GM23338 (cell line): ENCODE data around the gene DMD. TPM values are rescaled to one million over a fixed set of nuclear protein-coding genes. Genes with fewer than 3 reads are reported as not detected.

Experiments used
- ATAC-seq: fragments of 200-7000 bp; cut with Tn5 transposase; 3 replicates; pipeline ENCODE4 v1.9.1; 2020
- DNase-seq: peaks from one replicate; pipeline ENCODE4 v3.0.0-alpha.2; 2015; ENCODE audit warnings: low spot score
- H2AFZ ChIP-seq: fragments of 200-600 bp; sonication (generic); 2 replicates; pipeline ENCODE4 v1.8.0; 2016; ENCODE audit warnings: antibody characterized with exemption, mild to moderate bottlenecking, moderate library complexity
- H3F3A ChIP-seq: fragments of 200-600 bp; sonication (generic); replicated peaks from 2 replicates; pipeline ENCODE4 v1.8.0; 2017; ENCODE audit warnings: antibody characterized with exemption, mixed run types, low read depth
- H3K27ac ChIP-seq: fragments of 200-600 bp; sonication (generic); 2 replicates; pipeline ENCODE4 v1.6.1; 2016; ENCODE audit warnings: low read depth
- H3K27me3 ChIP-seq: fragments of 200-600 bp; sonication (generic); 2 replicates; pipeline ENCODE4 v1.8.0; 2016; ENCODE audit warnings: mild to moderate bottlenecking, mixed run types, moderate library complexity; ENCODE audit not compliant: insufficient read depth
- H3K36me3 ChIP-seq: fragments of 200-600 bp; sonication (generic); 2 replicates; pipeline ENCODE4 v1.8.0; 2016; ENCODE audit warnings: mild to moderate bottlenecking; ENCODE audit not compliant: insufficient read depth
- H3K4me1 ChIP-seq: fragments of 200-600 bp; sonication (generic); 2 replicates; pipeline ENCODE4 v1.8.0; 2016; ENCODE audit warnings: mild to moderate bottlenecking, moderate library complexity; ENCODE audit not compliant: insufficient read depth
- H3K4me2 ChIP-seq: fragments of 200-600 bp; sonication (generic); 2 replicates; pipeline ENCODE4 v1.7.1; 2017; ENCODE audit warnings: mixed run types
- H3K4me3 ChIP-seq: fragments of 200-600 bp; sonication (generic); 2 replicates; pipeline ENCODE4 v1.6.1; 2016; ENCODE audit warnings: mixed run types
- H3K79me2 ChIP-seq: fragments of 200-600 bp; sonication (generic); replicated peaks from 2 replicates; pipeline ENCODE4 v1.8.0; 2017; ENCODE audit warnings: mild to moderate bottlenecking; ENCODE audit not compliant: insufficient read depth
- H3K9me2 ChIP-seq: fragments of 200-600 bp; sonication (generic); 2 replicates; pipeline ENCODE4 v1.8.0; 2017; ENCODE audit not compliant: insufficient read depth
- H4K20me1 ChIP-seq: fragments of 200-600 bp; sonication (generic); replicated peaks from 2 replicates; pipeline ENCODE4 v1.8.0; 2017; ENCODE audit warnings: mild to moderate bottlenecking; ENCODE audit not compliant: insufficient read depth
- H3K27ac Mint-ChIP-seq: 2 replicates; pipeline ENCODE4 v1.8.0; 2020; ENCODE audit warnings: inconsistent platforms, mild to moderate bottlenecking, moderate library complexity, mixed read lengths
- H3K27me3 Mint-ChIP-seq: 3 replicates; pipeline ENCODE4 v1.8.0; 2022; ENCODE audit warnings: low read depth, mild to moderate bottlenecking, moderate library complexity, mixed read lengths, inconsistent platforms; ENCODE audit not compliant: insufficient read depth, poor library complexity
- H3K36me3 Mint-ChIP-seq: 3 replicates; pipeline ENCODE4 v1.8.0; 2021; ENCODE audit warnings: low read depth, mild to moderate bottlenecking, inconsistent platforms, moderate library complexity, mixed read lengths
- H3K4me1 Mint-ChIP-seq: 3 replicates; pipeline ENCODE4 v1.8.0; 2020; ENCODE audit warnings: mild to moderate bottlenecking, inconsistent platforms, mixed read lengths
- H3K4me3 Mint-ChIP-seq: 3 replicates; pipeline ENCODE4 v1.8.0; 2021; ENCODE audit warnings: moderate library complexity, mild to moderate bottlenecking, inconsistent platforms, mixed read lengths
- H3K9me3 Mint-ChIP-seq: 3 replicates; pipeline ENCODE4 v1.8.0; 2020; ENCODE audit warnings: moderate library complexity, mild to moderate bottlenecking, inconsistent platforms, mixed read lengths
- CREB1 ChIP-seq: fragments of 250-450 bp; sonication (Bioruptor Pico); IDR thresholded peaks from 2 replicates; pipeline ENCODE4 v1.5.0; 2020; ENCODE audit warnings: low read depth, mild to moderate bottlenecking, moderate library complexity
- EZH2 ChIP-seq: fragments of 200-600 bp; sonication (generic); IDR thresholded peaks from one replicate; pipeline ENCODE4 v1.8.0; 2017; ENCODE audit warnings: antibody characterized with exemption, mild to moderate bottlenecking, low read depth; ENCODE audit not compliant: unreplicated experiment
- EZH2phosphoT487 ChIP-seq: fragments of 200-600 bp; sonication (generic); IDR thresholded peaks from one replicate; pipeline ENCODE4 v1.8.1; 2018; ENCODE audit warnings: antibody characterized with exemption; ENCODE audit not compliant: unreplicated experiment
- JUNB ChIP-seq: IDR thresholded peaks from one replicate; pipeline ENCODE4 v1.6.1; 2016; ENCODE audit warnings: antibody characterized with exemption; ENCODE audit not compliant: unreplicated experiment
- NANOG ChIP-seq: IDR thresholded peaks from 2 replicates; pipeline ENCODE4 v1.6.1; 2016; ENCODE audit warnings: antibody characterized with exemption, borderline replicate concordance
- POLR2AphosphoS5 ChIP-seq: IDR thresholded peaks from 2 replicates; pipeline ENCODE4 v1.6.1; 2016; ENCODE audit warnings: antibody characterized with exemption, low read depth
- STAT1 ChIP-seq: IDR thresholded peaks from one replicate; pipeline ENCODE4 v1.6.1; 2016; ENCODE audit warnings: antibody characterized with exemption; ENCODE audit not compliant: unreplicated experiment
- ZNF114 ChIP-seq: fragments of 250-450 bp; sonication (Bioruptor Pico); IDR thresholded peaks from 2 replicates; pipeline ENCODE4 v1.5.0; 2020; ENCODE audit warnings: mild to moderate bottlenecking, moderate library complexity
- ZNF331 ChIP-seq: fragments of 250-450 bp; sonication (Bioruptor Pico); IDR thresholded peaks from 2 replicates; pipeline ENCODE4 v1.5.0; 2020; ENCODE audit warnings: low read depth, mild to moderate bottlenecking, moderate library complexity
- polyA plus RNA-seq: library from polyadenylated mRNA; unstranded; fragments of >200 nt; fragmentation: Nextera tagmentation; extraction: Ambion mirVana; gene quantifications from 2 replicates; pipeline ENCODE4 v1.2.1, GENCODE V29; 2016
- total RNA-seq: library from RNA; depleted of rRNA; stranded (reverse); fragments of >200 nt; shearing (Covaris generic); gene quantifications from 2 replicates; pipeline ENCODE4 v1.2.3, GENCODE V29; 2014
- TF ChIP-seq, protein P1 (sequence below), 2 experiments: fragments of 200-600 bp in 1 of 2; sonication (generic) in 1 of 2; conservative IDR thresholded peaks; 2 replicates each; pipeline versions ENCODE4 v1.5.1 to v1.6.1; 2016 to 2017; ENCODE audit warnings: antibody characterized with exemption in 2 of 2, low read depth in 2 of 2, mild to moderate bottlenecking in 2 of 2, moderate library complexity in 1 of 2
- TF ChIP-seq, protein P2 (sequence below): fragments of 250-450 bp; sonication (Bioruptor Pico); IDR thresholded peaks from 2 replicates; pipeline ENCODE4 v1.5.0; 2020; ENCODE audit warnings: mild to moderate bottlenecking, moderate library complexity
- TF ChIP-seq, protein P3 (sequence below): IDR thresholded peaks from 2 replicates; pipeline ENCODE4 v1.6.1; 2016; ENCODE audit warnings: antibody characterized with exemption
- TF ChIP-seq, protein P4 (sequence below): IDR thresholded peaks from one replicate; pipeline ENCODE4 v1.6.1; 2018; ENCODE audit warnings: antibody characterized with exemption; ENCODE audit not compliant: unreplicated experiment

The DMD gene
- total and polyA plus RNA-seq, 2 experiments from 2014 or later: 4.5 to 7.6 TPM

DNA sequence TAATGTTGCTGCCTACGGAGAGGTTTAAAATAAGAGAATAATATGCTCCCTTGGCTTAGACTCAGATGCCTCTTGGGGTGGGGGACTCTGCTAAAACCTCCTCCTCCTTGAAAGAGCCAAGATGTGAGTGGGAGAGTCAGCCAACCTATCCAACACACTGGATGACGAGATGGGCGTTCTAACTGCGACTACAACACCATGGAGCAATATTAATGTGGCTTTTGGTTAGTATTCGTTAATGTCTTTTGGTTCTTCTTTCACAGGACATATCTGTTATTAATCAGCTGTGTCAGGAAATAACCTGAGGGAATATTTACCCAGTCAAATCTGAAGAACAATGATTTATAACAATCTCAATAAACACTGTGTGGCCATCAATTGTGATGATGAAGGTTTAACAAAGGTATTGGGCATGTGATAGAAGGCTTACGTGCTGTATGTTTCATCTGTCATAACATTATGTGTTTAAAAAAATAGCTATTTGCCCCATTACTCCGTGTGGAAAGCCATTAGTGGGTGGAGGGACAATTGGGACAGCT lies 1996.0 kb downstream of the DMD start:
- H3K4me3 ChIP-seq: no peak overlapping the region
- H3K4me1 ChIP-seq: no peaks in the 10 kb centered on the region
- TF ChIP-seq POLR2AphosphoS5: no peak
- TF ChIP-seq NANOG: no peak
- no peak for TF ChIP-seq EZH2phosphoT487
- TF ChIP-seq EZH2: no peak
- TF ChIP-seq, protein P1, sequence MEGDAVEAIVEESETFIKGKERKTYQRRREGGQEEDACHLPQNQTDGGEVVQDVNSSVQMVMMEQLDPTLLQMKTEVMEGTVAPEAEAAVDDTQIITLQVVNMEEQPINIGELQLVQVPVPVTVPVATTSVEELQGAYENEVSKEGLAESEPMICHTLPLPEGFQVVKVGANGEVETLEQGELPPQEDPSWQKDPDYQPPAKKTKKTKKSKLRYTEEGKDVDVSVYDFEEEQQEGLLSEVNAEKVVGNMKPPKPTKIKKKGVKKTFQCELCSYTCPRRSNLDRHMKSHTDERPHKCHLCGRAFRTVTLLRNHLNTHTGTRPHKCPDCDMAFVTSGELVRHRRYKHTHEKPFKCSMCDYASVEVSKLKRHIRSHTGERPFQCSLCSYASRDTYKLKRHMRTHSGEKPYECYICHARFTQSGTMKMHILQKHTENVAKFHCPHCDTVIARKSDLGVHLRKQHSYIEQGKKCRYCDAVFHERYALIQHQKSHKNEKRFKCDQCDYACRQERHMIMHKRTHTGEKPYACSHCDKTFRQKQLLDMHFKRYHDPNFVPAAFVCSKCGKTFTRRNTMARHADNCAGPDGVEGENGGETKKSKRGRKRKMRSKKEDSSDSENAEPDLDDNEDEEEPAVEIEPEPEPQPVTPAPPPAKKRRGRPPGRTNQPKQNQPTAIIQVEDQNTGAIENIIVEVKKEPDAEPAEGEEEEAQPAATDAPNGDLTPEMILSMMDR (conservative IDR thresholded peaks at IDR 0.05; ENCODE audit: low read depth in 2 of 2): no peak
- no peak for TF ChIP-seq STAT1
- no peak for TF ChIP-seq CREB1
- TF ChIP-seq, protein P2, sequence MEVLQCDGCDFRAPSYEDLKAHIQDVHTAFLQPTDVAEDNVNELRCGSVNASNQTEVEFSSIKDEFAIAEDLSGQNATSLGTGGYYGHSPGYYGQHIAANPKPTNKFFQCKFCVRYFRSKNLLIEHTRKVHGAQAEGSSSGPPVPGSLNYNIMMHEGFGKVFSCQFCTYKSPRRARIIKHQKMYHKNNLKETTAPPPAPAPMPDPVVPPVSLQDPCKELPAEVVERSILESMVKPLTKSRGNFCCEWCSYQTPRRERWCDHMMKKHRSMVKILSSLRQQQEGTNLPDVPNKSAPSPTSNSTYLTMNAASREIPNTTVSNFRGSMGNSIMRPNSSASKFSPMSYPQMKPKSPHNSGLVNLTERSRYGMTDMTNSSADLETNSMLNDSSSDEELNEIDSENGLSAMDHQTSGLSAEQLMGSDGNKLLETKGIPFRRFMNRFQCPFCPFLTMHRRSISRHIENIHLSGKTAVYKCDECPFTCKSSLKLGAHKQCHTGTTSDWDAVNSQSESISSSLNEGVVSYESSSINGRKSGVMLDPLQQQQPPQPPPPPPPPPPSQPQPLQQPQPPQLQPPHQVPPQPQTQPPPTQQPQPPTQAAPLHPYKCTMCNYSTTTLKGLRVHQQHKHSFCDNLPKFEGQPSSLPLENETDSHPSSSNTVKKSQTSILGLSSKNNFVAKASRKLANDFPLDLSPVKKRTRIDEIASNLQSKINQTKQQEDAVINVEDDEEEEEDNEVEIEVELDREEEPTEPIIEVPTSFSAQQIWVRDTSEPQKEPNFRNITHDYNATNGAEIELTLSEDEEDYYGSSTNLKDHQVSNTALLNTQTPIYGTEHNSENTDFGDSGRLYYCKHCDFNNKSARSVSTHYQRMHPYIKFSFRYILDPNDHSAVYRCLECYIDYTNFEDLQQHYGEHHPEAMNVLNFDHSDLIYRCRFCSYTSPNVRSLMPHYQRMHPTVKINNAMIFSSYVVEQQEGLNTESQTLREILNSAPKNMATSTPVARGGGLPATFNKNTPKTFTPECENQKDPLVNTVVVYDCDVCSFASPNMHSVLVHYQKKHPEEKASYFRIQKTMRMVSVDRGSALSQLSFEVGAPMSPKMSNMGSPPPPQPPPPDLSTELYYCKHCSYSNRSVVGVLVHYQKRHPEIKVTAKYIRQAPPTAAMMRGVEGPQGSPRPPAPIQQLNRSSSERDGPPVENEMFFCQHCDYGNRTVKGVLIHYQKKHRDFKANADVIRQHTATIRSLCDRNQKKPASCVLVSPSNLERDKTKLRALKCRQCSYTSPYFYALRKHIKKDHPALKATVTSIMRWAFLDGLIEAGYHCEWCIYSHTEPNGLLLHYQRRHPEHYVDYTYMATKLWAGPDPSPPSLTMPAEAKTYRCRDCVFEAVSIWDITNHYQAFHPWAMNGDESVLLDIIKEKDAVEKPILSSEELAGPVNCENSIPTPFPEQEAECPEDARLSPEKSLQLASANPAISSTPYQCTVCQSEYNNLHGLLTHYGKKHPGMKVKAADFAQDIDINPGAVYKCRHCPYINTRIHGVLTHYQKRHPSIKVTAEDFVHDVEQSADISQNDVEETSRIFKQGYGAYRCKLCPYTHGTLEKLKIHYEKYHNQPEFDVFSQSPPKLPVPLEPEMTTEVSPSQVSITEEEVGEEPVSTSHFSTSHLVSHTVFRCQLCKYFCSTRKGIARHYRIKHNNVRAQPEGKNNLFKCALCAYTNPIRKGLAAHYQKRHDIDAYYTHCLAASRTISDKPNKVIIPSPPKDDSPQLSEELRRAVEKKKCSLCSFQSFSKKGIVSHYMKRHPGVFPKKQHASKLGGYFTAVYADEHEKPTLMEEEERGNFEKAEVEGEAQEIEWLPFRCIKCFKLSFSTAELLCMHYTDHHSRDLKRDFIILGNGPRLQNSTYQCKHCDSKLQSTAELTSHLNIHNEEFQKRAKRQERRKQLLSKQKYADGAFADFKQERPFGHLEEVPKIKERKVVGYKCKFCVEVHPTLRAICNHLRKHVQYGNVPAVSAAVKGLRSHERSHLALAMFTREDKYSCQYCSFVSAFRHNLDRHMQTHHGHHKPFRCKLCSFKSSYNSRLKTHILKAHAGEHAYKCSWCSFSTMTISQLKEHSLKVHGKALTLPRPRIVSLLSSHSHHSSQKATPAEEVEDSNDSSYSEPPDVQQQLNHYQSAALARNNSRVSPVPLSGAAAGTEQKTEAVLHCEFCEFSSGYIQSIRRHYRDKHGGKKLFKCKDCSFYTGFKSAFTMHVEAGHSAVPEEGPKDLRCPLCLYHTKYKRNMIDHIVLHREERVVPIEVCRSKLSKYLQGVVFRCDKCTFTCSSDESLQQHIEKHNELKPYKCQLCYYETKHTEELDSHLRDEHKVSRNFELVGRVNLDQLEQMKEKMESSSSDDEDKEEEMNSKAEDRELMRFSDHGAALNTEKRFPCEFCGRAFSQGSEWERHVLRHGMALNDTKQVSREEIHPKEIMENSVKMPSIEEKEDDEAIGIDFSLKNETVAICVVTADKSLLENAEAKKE (CRISPR knock-in tag): no peak
- TF ChIP-seq, protein P3, sequence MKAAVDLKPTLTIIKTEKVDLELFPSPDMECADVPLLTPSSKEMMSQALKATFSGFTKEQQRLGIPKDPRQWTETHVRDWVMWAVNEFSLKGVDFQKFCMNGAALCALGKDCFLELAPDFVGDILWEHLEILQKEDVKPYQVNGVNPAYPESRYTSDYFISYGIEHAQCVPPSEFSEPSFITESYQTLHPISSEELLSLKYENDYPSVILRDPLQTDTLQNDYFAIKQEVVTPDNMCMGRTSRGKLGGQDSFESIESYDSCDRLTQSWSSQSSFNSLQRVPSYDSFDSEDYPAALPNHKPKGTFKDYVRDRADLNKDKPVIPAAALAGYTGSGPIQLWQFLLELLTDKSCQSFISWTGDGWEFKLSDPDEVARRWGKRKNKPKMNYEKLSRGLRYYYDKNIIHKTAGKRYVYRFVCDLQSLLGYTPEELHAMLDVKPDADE: no peak
- no peak for TF ChIP-seq JUNB
- TF ChIP-seq ZNF331 (CRISPR knock-in tag): no peak
- TF ChIP-seq ZNF114 (CRISPR knock-in tag): no peak
- TF ChIP-seq, protein P4, sequence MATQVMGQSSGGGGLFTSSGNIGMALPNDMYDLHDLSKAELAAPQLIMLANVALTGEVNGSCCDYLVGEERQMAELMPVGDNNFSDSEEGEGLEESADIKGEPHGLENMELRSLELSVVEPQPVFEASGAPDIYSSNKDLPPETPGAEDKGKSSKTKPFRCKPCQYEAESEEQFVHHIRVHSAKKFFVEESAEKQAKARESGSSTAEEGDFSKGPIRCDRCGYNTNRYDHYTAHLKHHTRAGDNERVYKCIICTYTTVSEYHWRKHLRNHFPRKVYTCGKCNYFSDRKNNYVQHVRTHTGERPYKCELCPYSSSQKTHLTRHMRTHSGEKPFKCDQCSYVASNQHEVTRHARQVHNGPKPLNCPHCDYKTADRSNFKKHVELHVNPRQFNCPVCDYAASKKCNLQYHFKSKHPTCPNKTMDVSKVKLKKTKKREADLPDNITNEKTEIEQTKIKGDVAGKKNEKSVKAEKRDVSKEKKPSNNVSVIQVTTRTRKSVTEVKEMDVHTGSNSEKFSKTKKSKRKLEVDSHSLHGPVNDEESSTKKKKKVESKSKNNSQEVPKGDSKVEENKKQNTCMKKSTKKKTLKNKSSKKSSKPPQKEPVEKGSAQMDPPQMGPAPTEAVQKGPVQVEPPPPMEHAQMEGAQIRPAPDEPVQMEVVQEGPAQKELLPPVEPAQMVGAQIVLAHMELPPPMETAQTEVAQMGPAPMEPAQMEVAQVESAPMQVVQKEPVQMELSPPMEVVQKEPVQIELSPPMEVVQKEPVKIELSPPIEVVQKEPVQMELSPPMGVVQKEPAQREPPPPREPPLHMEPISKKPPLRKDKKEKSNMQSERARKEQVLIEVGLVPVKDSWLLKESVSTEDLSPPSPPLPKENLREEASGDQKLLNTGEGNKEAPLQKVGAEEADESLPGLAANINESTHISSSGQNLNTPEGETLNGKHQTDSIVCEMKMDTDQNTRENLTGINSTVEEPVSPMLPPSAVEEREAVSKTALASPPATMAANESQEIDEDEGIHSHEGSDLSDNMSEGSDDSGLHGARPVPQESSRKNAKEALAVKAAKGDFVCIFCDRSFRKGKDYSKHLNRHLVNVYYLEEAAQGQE: no peak
- DNase-seq: no peak
- Mint-ChIP-seq H3K4me1 (peaks cover 8% of the 10 kb centered on the region; the same call in 1 of the 3 replicates), H3K9me3 (no peaks in the 10 kb centered on the region), H3K27ac (no peak overlapping the region), H3K27me3 (no peaks in the 10 kb centered on the region), H3K36me3 (no peaks in the 10 kb centered on the region), H3K4me3 (no peak overlapping the region)
- H4K20me1 ChIP-seq: no peaks in the 10 kb centered on the region
- H3K36me3 ChIP-seq: no peaks in the 10 kb centered on the region
- no peak for ATAC-seq
- H3K4me2 ChIP-seq: no peak overlapping the region
- no peak overlapping the region for H3K27ac ChIP-seq
- no peaks in the 10 kb centered on the region for H3K27me3 ChIP-seq
- no peak overlapping the region for H2AFZ ChIP-seq
- no peaks in the 10 kb centered on the region for H3F3A ChIP-seq
- no peaks in the 10 kb centered on the region for H3K79me2 ChIP-seq
- H3K9me2 ChIP-seq: no peaks in the 10 kb centered on the region
